ENCODE results near the gene TTI1. TPM values are rescaled to one million over a fixed set of nuclear protein-coding genes. Genes with fewer than 3 reads are reported as not detected.

Gene TTI1
- total RNA-seq, 1 donor from 2014 or later = 14.3 TPM

DNA sequence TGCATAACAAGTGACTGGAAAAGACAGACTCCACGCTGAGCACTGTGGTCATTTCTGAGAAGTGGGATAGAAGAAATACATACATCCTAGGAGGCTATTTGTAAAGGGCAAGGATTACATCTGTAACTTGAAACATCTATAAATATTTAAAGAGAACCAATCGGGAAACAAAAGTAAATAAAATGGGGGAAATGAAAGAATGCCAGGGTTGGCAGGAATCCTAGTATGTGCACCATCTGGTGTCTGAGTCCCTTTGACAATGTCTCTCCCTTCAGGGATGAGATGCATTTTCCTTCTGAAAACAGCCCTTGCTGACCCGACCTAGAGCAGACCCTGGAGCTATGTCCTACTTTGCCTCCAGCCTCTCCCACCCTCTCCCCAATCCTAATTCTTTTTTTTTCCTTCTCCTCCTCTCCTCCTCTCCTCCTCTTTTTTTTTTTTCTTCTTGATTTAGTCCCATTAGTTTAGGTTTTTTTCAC is 77.1 kb downstream of the TTI1 start:
- no peak for DNase-seq (ENCODE audit: low read depth)
- TF ChIP-seq, protein P1, sequence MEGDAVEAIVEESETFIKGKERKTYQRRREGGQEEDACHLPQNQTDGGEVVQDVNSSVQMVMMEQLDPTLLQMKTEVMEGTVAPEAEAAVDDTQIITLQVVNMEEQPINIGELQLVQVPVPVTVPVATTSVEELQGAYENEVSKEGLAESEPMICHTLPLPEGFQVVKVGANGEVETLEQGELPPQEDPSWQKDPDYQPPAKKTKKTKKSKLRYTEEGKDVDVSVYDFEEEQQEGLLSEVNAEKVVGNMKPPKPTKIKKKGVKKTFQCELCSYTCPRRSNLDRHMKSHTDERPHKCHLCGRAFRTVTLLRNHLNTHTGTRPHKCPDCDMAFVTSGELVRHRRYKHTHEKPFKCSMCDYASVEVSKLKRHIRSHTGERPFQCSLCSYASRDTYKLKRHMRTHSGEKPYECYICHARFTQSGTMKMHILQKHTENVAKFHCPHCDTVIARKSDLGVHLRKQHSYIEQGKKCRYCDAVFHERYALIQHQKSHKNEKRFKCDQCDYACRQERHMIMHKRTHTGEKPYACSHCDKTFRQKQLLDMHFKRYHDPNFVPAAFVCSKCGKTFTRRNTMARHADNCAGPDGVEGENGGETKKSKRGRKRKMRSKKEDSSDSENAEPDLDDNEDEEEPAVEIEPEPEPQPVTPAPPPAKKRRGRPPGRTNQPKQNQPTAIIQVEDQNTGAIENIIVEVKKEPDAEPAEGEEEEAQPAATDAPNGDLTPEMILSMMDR (conservative IDR thresholded peaks at IDR 0.05; ENCODE audit: low read depth, low read length) = no peak

DNA sequence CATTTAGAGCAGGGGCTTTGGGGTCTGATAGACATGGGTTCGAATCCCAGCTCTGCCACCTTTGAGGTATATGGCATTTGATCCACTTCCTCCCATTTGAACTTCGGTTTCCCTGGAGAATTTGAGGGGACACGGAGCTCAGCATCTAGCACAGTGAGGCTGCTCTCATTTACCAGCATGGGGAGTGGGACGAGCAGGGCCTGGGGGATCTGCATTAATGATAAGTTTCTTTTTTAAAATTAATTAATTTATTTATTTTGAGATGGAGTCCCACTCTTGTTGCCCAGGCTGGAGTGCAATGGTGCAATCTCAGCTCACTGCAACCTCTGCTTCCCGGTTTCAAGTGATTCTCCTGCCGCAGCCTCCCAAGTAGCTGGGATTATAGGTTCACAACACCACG is 77.7 kb downstream of the TTI1 start:
- TF ChIP-seq, protein P1 (conservative IDR thresholded peaks at IDR 0.05; ENCODE audit: low read depth, low read length) = no peak
- H3K4me3 ChIP-seq (ENCODE audit: low read depth, low read length) = no peak overlapping the region
- DNase-seq (ENCODE audit: low read depth) = no peak

More for the DNA sequence above, 77.1 kb downstream of the TTI1 start:
- H3K4me3 ChIP-seq (ENCODE audit: low read depth, low read length) = no peak overlapping the region

DNA sequence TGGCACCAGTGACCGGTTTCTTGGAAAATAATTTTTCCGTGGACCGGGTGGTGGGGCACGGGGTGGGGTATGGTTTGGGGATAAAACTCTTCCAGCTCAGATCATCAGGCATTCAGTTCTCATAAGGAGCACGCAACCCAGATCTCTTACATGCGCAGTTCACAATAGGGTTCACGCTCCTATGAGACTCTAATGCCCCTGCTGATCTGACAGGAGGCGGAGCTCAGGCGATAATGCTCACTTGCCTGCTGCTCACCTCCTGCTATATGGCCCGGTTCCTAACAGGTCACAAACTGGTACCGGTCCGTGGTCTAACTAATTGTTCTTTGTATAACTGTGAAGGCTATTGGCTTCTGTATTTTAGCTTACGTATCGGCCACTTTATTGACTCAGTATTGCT is 78.6 kb downstream of the TTI1 start:
- H3K4me3 ChIP-seq (ENCODE audit: low read depth, low read length) = no peak overlapping the region
- DNase-seq (ENCODE audit: low read depth) = no peak
- TF ChIP-seq, protein P1 (conservative IDR thresholded peaks at IDR 0.05; ENCODE audit: low read depth, low read length) = no peak

DNA sequence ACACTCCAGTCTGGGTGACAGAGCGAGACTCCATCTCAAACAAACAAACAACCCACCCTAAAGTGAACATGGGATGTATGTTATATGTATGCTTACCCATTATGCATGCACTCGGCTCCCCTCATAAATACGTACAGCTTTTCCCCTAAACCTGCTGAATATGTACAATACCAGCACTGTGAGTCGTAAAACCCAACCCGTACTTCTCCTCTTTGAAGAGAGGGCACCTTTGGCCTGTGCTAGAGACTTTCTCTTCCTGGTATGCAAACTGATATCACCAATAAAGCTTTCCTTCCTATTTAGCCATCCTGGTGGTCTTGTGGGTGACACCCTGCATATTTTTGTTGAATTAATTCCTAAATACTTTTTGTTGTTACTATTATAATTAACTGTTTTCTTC is 79.1 kb downstream of the TTI1 start:
- no peak for DNase-seq (ENCODE audit: low read depth)
- no peak overlapping the region for H3K4me3 ChIP-seq (ENCODE audit: low read depth, low read length)
- TF ChIP-seq, protein P1 (conservative IDR thresholded peaks at IDR 0.05; ENCODE audit: low read depth, low read length) = no peak

DNA sequence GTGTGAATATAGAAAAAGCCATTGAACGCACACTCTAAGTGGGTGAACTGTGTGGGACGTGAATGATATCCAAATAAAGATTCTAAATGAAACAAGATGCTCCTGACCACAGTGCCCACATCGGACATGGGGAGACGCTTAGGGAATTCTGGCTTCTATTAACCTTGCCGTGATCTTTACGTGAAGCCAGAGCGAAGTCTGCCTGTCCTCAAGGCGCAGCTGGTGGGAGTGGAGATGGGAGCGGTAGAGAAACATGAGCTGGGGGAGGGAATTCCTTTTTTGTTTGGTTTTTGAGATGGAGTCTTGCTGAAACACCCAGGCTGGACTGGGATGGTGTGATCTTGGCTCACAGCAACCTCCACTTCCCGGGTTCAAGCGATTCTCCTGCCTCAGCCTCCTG is 84.3 kb downstream of the TTI1 start:
- DNase-seq (ENCODE audit: low read depth) = no peak
- TF ChIP-seq, protein P1 (conservative IDR thresholded peaks at IDR 0.05; ENCODE audit: low read depth, low read length) = no peak
- H3K4me3 ChIP-seq (ENCODE audit: low read depth, low read length) = no peak overlapping the region

DNA sequence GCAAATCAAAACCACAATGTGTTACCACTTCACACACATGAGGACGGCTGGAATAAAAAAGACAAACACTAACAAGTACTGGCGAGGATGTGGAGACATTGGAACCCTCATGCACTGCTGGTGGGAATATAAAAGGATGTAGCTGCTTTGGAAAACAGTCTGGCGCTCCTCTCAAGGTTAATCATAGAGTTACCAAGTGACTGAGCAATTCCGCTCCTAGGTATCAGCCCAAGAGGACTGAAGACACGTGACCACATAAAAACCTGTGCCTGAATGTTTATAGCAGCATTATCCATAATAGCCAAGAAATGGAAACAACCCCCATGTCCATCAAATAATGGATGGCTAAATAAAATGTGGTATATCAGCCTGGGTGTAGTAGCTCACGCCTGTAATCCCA is 85.3 kb downstream of the TTI1 start:
- TF ChIP-seq, protein P1 (conservative IDR thresholded peaks at IDR 0.05; ENCODE audit: low read depth, low read length) = no peak
- no peak overlapping the region for H3K4me3 ChIP-seq (ENCODE audit: low read depth, low read length)
- DNase-seq (ENCODE audit: low read depth) = no peak

DNA sequence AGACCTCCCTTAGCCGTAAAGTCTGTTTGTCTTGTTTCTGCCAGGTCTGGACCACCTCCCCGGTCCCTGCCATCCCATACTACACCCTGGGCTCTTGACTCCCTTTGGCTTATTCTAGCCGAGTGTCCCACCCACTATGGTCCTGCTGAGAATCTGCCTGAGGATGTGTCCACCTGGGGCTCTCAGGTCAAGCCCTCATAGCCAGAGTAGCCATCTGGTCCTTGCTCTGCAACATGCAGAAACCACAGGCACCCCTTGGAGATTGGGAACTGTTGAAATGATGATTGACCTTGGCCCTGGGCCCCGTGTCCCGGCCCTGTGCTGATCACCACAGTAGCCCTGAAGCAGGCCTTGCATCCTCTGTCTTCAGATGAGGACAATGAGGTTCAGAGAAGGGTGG is 86.3 kb downstream of the TTI1 start:
- no peak for DNase-seq (ENCODE audit: low read depth)
- no peak overlapping the region for H3K4me3 ChIP-seq (ENCODE audit: low read depth, low read length)
- TF ChIP-seq, protein P1 (conservative IDR thresholded peaks at IDR 0.05; ENCODE audit: low read depth, low read length) = no peak

Data from epithelial cell of proximal tubule (primary cell).